GOT3 (cell line): ENCODE measurements around the gene WWOX.

Source experiments
- DNase-seq: peaks from one replicate; lab custom pipeline; 2025; ENCODE audit warnings: mixed read lengths; lab: John Stamatoyannopoulos, UW

Gene WWOX

DNA sequence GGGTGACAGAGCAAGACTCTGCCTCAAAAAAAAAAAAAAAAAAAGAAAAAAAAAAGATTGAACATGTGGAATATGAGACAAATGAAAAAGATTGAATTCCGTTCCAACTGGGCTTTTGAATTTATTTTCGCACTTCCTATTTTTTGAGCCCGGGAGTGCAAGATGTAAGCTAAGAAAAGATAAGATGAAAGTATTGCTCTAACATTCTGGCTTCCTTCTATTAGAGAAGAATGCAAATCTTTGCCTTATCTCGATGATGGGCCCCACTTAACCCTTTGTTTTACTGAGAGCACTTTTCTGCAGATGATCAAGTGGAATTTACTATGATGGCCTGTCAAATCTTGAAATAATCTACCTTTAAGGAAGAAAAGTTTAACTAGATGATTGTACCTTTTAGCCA lies 96.3 kb downstream of the WWOX start:
- DNase-seq: no peak

DNA sequence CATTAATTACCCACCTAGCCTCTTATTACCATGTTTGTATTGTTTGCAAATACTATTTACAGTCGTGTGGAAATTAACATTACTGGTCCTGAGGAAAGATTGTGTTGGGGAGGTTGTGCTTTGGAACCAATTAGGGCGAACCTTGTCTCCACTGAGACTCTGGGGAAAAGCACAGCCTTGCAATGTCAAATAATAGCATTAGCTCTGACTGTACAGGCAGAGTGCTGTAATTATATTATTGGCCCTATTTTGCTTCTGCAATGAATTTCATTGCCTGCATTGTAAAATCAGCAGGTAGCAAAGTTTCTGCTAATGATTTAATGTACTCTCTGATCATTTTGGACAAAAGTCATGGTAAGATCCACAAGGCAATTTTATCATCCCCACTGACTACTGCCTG lies 97.0 kb downstream of the WWOX start:
- no peak for DNase-seq

DNA sequence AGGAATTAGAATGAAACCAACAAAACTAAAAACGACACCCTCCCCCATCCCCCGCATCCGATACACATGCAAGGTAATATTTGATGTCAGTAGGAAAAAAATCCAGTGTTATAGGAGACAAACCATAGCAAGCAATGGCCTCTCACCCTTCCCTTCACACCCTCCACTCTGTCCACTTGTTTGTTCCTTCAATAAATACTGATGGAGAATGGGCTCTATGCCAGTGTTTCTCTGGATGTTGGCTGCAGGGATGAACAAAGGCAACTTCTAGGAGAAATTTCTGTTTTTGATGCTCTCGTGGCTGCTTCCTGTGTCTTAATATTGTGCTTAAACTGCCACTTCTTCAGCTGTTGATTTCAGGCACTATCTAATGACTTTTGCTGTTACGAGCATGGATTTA lies 98.8 kb downstream of the WWOX start:
- DNase-seq: no peak

DNA sequence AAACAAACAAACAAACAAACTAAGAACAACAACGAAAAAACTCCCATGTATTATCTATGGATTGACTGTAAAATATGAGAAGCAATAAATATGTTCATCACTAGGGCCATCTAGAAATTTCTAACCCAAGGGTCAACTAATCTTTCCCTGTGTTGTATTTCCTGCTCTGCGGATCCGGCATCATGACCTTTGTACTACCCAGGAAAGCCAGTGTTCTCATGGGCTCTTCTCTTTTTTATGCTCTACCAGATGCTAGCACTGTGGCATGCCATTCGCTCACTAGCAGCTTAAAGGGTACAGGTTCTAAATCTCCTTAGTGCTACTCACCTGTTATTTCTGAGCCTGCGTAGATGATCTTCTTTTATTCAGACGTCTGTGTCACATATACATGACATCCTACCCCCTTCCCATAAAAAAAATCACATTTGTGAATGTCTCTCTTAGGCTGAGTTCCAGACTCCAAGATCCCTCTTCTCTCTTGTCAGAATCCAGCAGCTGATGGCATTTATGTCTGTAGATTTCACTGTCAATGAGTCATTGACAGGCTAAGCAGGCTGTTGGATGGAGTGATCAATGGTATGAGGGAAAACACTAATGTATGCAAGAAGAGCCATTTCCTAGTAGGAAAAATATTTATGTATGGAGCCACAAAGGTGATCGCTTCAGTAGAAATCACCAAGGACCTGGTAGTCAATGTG lies 100.0 kb downstream of the WWOX start:
- DNase-seq: no peak

DNA sequence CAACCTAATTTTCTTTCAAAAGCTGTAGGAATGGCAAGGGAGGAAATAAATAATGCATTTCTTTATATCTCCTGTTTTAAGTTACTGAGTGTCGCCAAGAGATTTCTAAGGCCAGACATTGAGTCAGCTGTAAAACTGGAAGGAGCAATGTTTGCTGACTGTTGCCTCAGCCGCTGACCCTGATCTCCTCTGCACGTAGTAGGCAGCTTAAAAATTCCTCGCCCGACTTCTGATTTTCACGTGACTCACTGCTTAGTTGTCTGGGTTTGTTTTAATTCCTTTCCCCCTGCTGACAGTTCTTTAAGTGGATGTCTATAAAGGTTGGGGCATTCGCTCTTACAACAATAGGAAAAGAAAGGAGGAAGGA lies 100.6 kb downstream of the WWOX start:
- no peak for DNase-seq

DNA sequence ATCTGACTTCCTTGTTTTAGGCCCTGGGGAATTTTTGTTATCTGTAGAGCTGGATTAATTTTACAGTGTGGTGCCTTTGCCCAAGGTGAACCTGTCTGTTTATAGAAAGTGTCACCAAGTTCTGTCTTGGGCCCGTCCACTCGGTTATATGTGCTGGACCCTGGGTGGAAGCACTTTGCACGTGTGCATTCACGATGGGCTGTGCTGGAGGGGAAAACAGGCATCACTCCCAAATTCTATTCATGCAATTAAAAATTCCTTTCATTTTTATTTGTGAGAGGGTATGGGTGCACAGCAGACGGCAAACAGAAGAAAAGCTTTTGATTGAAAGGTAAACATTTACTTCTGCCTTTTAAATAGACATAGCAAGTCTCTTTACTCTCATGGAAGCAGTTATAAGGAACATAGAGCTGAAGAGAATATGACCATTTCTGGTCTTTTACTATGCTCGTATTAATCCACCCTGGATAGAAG lies 101.2 kb downstream of the WWOX start:
- no peak for DNase-seq

DNA sequence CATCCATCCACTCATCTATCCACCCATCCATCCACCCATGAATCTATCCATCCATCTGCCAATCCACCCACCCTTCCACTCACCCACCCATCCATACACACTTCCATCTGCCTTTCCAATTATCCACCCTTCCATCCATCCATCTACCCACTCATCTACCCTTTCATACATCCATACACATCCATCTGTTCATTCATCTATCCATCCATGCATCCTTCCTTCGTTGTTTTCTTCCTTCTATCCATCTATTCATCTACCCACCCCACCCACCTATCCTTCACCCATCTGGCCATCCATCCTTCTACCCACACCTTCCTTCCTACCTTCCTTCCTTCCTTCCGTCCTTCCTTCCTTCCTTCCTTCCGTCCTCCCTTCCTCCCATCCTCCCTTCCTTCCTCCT lies 106.1 kb downstream of the WWOX start:
- no peak for DNase-seq

DNA sequence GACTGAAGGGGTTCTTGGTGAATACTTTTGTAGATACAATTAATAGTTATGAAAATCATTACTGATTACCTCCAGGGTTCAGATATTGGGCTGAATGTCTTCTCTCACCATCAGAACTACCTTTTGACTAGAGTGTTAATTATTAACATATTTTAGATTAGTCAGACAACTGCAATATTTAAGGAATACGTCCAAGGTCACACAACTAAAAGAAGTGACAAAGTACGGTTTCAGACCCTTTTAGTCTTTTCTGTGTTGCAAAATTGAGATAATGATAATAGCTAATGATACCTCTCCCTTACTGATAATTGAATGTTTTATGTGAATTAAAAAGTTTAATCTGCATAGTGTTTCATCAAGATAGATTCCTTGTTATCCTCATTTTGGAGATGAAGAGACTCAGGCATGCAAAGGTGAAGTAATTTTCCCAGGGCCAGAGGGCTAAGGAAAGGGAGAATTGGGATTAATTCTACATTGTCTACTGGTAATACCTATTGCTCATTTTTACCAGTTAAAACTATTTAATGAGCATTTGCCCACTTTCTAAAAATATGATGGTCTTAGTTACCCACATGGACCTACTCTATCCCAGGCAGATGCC lies 107.3 kb downstream of the WWOX start:
- DNase-seq: no peak

DNA sequence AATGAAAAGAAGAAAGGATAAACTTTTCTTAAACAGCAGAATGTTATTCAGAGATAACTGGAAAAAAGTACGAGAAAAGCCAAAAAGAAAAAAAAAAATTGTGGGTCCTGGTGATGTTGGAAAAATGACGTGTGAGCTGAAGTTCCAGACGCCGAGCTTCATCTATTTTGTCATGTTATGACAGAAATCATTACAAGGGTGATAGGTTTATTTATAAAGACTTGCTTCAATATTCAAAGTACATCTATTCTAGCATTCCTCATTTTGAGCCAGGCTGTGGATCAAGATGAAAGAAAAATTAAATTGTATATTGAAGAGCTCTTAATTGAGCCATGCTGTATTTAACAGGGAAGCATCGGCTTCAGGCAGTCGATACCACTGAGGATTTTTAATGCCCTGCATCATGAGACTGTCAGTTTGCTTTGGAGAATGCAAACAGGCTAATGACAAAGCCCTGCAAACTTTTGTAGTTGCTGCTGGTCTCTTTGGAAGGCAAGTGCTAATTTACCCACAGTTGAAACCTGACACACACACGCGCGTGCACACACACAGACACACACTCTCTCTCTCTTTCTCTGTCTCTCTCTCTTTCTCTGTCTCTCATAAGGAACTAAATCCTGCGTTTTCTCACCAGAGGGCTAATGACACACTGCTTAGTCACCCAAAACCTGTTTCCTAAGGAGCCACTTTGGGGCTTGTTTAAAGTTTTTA lies 110.7 kb downstream of the WWOX start:
- DNase-seq: no peak

DNA sequence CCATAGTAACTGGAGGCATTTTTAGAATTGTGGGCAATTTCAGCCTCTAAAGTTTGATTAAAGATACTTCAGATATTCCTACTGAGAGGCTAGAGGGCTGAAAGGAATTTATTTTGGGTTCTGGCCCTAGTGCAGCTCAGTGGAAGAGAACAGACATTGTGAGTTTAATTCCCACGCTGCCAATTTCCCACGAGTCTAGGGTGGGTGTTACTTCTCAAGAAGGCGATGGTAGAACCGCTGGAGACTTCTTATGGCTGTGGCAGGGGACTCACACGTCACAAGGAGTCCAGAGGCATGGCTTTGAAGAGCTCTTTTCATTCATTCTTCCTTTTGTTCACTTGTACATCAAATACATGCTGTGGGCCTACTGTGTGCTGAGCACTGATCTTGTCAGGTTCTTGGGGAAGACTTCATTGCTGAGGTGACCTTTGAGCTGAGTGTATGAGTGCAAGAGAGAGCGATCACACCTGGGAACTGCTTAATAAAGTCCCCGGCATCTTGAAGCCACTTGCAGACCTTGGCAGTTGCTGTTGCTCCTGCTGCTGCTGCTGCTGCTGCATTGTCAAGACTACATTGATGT lies 111.7 kb downstream of the WWOX start:
- DNase-seq: no peak

DNA sequence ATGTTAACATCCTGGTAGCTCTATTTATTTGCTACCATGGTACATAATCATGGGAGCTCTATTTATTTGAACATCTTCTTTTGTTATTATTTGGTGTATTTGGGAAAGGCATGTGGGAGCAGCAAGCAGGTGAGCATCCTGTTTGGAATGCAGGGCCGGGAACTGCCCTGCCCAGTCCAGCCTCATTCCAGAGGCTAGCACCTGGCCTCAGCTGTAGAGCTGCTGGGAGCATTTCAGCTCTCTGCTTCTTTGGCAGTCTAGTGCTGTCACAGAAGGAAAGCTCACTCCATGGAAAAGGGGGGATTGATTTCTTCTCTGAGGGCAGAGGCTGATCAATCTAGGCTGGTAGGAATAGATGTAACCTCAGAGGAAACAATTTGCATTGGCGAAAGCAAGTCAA lies 112.5 kb downstream of the WWOX start:
- DNase-seq: no peak

DNA sequence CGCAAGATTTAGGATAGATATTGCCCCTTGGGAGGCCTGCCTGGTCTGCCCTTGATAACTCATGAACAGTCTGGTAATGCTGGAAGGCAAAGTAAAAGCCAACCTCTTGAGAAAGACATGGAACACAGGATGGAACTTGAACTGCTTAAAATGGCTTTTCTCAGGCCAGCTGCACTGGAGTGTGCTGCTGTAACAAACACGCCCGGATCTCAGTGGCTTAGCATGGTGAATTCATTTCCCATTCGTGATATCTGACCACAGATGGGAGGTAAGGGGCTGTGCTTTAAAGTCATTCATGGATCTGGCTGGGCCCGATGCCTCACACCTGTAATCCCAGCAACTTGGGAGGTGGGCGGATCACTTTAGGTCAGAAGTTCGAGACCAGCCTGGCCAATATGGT lies 113.2 kb downstream of the WWOX start:
- no peak for DNase-seq

DNA sequence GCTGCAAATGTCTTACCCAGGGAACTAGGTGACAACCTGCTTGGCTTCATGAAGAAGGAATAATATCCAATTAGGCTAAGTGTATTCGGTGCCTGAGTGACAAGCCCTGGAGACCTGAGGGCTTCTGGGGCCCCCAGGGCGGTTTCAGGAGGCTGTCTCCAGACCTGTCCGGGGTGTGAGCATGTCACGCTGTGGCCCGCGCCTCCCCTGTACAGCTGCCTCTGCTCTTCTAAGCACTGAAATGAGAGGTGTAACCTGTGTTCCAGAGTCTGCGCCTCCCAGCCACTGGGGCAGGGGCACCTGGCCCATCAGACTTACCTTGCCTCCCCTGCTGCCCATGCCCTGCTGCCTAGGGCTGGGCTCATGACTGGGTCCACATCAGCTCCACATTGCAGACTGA lies 114.3 kb downstream of the WWOX start:
- DNase-seq: no peak

DNA sequence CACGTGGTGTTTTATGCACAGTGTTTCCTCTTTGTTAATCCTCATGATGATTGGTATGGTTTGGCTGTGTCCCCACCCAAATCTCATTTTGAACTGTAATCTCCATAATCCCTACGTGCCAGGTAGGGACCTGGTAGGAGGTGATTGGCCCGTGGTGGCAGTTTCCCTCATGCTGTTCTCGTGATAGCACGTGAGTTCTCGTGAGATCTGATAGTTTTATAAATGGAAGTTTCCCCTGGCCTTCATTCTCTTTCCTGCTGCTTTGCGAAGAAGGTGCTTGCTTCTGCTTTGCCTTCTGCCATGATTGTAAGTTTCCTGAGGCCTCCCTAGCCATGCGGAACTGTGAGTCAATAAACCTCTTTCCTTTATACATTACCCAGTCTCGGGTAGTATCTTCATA lies 115.8 kb downstream of the WWOX start:
- DNase-seq: no peak

DNA sequence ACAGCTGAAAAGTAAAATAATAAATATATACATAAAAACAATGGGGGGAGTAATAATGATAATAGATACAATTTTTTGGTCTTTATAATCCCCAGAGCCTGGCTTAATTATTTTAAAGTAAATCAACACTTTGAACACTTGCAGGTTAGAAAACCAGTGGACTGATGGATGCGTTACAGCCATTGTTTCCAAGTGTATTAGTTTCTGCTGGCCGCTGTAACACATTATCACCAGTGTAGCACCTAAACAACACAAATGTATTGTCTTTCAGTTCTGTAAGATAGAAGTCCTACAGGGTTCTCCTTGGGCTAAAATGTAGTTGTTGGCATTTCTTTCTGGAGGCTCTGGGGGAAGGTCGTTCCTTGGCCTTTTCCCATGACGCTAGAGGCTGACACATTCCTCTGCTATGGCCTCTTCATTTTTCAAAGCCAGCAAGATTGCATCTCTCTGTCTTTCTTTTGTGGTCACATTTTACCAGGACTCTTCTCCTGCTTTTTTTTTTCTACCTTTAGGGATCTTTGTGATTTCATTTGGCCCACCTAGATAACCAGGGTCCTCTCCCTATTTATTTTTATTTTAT lies 116.8 kb downstream of the WWOX start:
- DNase-seq: no peak

DNA sequence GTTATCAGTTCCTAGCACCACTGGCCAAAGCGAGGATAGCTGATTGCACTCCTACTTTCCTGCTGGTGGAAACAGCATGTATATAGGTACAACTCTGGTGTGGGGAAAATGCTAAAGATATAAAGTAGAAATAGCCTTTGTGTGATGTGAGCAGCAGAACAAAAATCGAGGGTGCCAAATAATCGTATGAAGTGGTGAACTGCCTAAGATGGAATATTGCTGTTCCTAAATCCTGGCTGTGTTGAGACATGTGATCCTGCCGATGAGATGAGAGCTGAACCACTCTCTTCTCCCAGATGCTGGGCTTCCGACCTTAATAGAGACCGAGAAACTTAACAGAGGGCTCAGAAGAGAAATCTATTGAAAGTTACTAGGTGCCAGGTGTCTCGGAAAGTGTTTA lies 117.8 kb downstream of the WWOX start:
- DNase-seq: no peak

DNA sequence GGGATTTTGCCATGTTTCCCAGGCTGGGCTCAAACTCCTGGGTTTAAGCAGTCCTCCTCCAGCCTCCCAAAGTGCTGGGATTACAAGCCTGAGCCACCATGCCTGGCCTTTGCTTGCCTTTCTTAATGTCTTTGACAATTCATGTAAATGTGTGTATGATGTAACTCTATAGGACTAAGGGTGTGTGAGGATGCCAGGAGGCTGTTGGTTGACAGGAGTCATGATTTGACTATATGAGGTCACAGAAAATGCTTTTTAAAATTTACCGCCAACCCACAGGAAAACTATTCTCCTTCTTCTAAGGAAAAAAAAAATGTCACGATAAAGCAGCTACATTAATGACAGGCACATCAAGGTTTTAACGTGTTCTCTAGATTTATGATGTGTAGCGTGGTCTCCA lies 118.8 kb downstream of the WWOX start:
- no peak for DNase-seq

DNA sequence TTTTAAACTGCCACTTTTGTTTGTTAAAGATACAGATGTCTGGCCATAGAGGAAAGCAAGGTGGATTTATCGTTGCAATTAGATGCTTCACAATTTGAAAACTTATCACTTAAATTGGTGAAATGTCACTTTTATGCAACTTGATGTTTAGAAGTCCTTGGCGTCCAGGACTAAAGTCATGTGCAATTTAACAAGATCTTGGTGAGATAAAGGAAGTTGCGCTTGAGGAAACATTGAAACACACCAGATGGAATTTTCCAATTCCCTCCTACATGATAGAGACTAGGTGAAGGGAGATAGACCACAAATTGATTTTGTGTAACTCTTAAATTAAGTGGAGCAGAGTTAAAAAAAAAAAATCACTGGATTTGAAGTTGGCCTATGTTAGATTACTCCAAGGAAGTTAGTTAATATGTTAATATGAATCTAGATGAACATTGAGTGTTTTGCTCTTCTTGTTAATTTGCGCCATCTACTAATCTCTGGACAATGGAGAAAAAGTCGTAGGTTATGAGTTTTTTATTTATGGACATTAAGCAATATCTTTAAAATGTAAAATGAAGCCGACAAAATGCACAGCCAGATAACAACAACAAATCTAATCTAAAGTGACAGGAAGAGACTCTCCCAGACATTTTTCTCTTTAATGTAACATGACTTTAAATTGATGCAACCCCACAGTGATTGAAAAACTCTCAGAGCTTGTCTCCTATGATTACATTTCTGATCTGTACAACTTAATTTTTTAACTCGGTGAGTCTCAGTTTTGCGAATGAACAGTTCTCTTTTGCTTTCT lies 119.6 kb downstream of the WWOX start:
- DNase-seq: no peak

DNA sequence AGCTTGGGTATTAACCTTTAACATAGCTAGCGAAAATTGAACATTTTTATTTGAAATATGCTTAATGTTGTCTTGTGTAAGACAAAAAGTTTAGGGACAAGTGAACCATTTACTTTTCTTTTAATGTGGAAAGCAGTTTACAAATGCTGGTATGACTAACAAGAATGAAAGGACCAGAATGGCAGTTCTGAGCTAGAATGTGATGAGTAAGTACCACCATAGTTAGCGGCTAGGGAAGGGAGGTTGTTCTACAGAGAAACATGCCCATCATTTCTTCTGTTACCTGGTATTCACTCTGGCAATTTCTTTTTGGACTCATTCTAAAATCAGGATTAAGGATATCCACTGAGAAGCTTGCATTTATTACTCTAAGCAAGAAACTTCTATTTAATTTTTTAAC lies 121.1 kb downstream of the WWOX start:
- no peak for DNase-seq

DNA sequence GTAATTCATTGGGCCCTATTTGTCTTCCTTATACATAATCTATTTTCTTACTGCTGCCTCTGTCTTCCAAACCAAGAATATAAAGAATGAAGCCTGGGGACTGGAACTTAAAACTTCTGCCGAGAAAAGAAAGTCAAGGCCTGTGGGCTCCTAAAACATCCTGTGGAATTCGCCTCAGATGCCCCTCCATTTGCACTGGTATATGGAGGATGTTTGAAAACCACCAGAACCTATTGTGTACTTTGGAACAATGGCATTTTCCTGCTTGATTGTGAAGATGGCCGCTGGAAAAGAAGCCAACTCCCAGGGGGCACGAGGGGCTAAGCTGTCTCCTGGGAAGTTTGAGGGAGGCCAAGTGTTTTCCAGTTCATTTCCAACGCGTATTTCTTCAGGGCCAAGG lies 122.4 kb downstream of the WWOX start:
- DNase-seq: no peak

DNA sequence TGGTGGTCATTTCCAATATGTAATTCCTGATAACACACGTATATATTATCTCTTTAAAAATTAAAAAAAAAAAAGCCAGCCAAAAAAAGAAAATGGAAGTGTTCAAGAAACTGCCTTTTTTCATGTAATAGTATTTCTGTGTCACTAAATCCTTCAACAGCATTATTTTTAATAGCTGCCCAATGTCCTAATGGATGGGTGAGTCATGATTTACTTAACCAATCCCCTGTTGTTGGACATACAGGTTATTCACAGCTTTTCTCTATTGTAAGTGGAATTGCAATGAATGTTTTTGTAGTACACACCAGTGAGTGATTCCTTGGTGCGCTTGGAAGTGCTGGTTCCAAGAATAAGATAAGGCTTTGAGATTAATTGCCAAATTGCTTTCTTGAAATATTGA lies 124.9 kb downstream of the WWOX start:
- DNase-seq: no peak

DNA sequence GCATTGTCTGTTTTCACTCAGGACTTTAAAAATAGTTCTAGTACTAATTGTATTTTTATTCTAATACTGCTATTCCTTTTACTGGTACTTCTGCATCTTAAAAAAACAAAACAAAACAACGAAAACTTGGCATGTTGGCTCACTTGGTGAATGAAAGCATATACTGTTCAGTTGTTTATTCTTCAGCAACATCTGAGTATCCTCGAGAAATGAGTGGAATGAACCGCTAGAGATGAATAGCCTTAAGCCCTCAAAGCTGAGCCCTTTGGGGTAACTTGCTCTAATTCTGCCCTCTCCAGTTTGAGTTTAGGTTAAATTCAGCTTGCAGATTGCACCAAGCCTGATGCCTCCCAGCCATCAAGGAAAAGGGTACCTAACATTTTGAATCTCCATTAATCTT lies 126.5 kb downstream of the WWOX start:
- DNase-seq: no peak
